A549 (cell line): ENCODE data around the gene KRT23. TPM values are rescaled to one million over a fixed set of nuclear protein-coding genes. Genes with fewer than 3 reads are reported as not detected.
A peak's percentile ranks its signal among the peaks of the same experiment; 100 is the strongest.

Experiments
- ATAC-seq, 2 experiments: fragments of 200-7000 bp in 1 of 2; fragments of >200 bp in 1 of 2; cut with Nextera tagmentation in 1 of 2; cut with Tn5 transposase in 1 of 2; 3 replicates each; pipeline versions ENCODE4 v1.8.0 to v1.9.1; 2018 to 2020; ENCODE audit warnings: mild to moderate bottlenecking in 1 of 2, moderate library complexity in 1 of 2
- CTCF ChIA-PET: fragments of 300-600 bp; sonication (Branson Sonifier 250); formaldehyde crosslinking; extraction: SDS; loops from one replicate; lab custom pipeline; 2021; ENCODE audit warnings: antibody characterized with exemption, inconsistent platforms; lab: Yijun Ruan, JAX
- POLR2A ChIA-PET: fragments of 350-600 bp; formaldehyde crosslinking; extraction: SDS; loops from one replicate; lab custom pipeline; 2021; ENCODE audit warnings: antibody characterized with exemption, inconsistent platforms; lab: Yijun Ruan, JAX
- DNase-seq, 2 experiments: peaks; one replicate each; pipeline versions ENCODE4 v3.0.0 to v3.0.0-alpha.2; 2011 to 2016; ENCODE audit warnings: low read depth in 1 of 2, low spot score in 1 of 2
- FAIRE-seq: peaks from 2 replicates; lab custom pipeline; 2011; peaks lifted over from hg19 to GRCh38; lab: Jason Lieb, UNC
- H3K27ac ChIP-seq, 2 experiments: fragments of >200 bp; sonication (Bioruptor Twin); formaldehyde crosslinking; 3 replicates each; pipeline ENCODE4 v1.5.1; 2016 to 2017
- H3K4me1 ChIP-seq: fragments of >200 bp; sonication (Bioruptor Twin); formaldehyde crosslinking; 3 replicates; pipeline ENCODE4 v1.6.1; 2016
- H3K4me2 ChIP-seq: fragments of >200 bp; sonication (Bioruptor Twin); formaldehyde crosslinking; 3 replicates; pipeline ENCODE4 v1.6.1; 2016
- H3K4me3 ChIP-seq: fragments of >200 bp; sonication (Bioruptor Twin); formaldehyde crosslinking; 3 replicates; pipeline ENCODE4 v1.5.1; 2016
- H3K9me3 ChIP-seq: fragments of >200 bp; sonication (Bioruptor Twin); formaldehyde crosslinking; 3 replicates; pipeline ENCODE4 v1.6.1; 2016
- CBX2 ChIP-seq: fragments of 200-600 bp; sonication (generic); IDR thresholded peaks from 2 replicates; pipeline ENCODE4 v1.6.1; 2016; ENCODE audit warnings: low read depth, mild to moderate bottlenecking, borderline replicate concordance
- CEBPB ChIP-seq, 2 experiments: fragments of >200 bp in 1 of 2; sonication (Bioruptor Twin) in 1 of 2; formaldehyde crosslinking in 1 of 2; IDR thresholded peaks; 2 replicates each; pipeline ENCODE4 v1.6.1; 2012 to 2016
- CTCF ChIP-seq: fragments of >200 bp; sonication (Bioruptor Twin); formaldehyde crosslinking; IDR thresholded peaks from 3 replicates; pipeline ENCODE4 v1.5.1; 2016
- FOSL2 ChIP-seq, 2 experiments: fragments of 450-650 bp in 1 of 2; fragments of >200 bp in 1 of 2; sonication (Bioruptor Twin) in 1 of 2; formaldehyde crosslinking; IDR thresholded peaks; 2 replicates each; pipeline versions ENCODE4 v1.5.0 to v1.6.1; 2016 to 2020; ENCODE audit warnings: mild to moderate bottlenecking in 1 of 2, moderate library complexity in 1 of 2
- HOXB13 ChIP-seq: fragments of 250-450 bp; sonication (Bioruptor Pico); IDR thresholded peaks from 2 replicates; pipeline ENCODE4 v1.5.0; 2020; ENCODE audit warnings: low read depth, mild to moderate bottlenecking, moderate library complexity
- JUN ChIP-seq, 2 experiments: fragments of >200 bp; sonication (Bioruptor Twin); formaldehyde crosslinking; IDR thresholded peaks; 2 replicates in 1 of 2; 3 replicates in 1 of 2; pipeline ENCODE4 v1.6.1; 2016 to 2017
- JUNB ChIP-seq: fragments of >200 bp; sonication (Bioruptor Twin); formaldehyde crosslinking; IDR thresholded peaks from 2 replicates; pipeline ENCODE4 v1.6.1; 2016
- MAZ ChIP-seq: fragments of 150-350 bp; IDR thresholded peaks from 2 replicates; pipeline ENCODE4 v1.6.1; 2014; ENCODE audit warnings: antibody characterized with exemption, low read depth, low read length, borderline replicate concordance
- NFE2L2 ChIP-seq: fragments of 150-350 bp; conservative IDR thresholded peaks from 2 replicates; pipeline ENCODE4 v1.6.1; 2014; ENCODE audit warnings: low read length
- PHF8 ChIP-seq: fragments of 200-600 bp; sonication (generic); IDR thresholded peaks from 2 replicates; pipeline ENCODE4 v1.6.1; 2016; ENCODE audit warnings: low read depth, mild to moderate bottlenecking, antibody characterized with exemption, moderate library complexity, borderline replicate concordance
- POLR2AphosphoS2 ChIP-seq: conservative IDR thresholded peaks from 2 replicates; pipeline ENCODE4 v1.6.1; 2012; ENCODE audit warnings: low read length, improper control_type of control experiment, inconsistent platforms
- RAD21 ChIP-seq, 2 experiments: fragments of >200 bp in 1 of 2; sonication (Bioruptor Twin) in 1 of 2; formaldehyde crosslinking in 1 of 2; IDR thresholded peaks in 1 of 2; conservative IDR thresholded peaks in 1 of 2; 2 replicates in 1 of 2; 3 replicates in 1 of 2; pipeline ENCODE4 v1.6.1; 2012 to 2018; ENCODE audit warnings: inconsistent platforms in 1 of 2
- RARB ChIP-seq: fragments of 250-450 bp; sonication (Bioruptor Pico); IDR thresholded peaks from 2 replicates; pipeline ENCODE4 v1.8.0; 2021; ENCODE audit warnings: mild to moderate bottlenecking, moderate library complexity
- REST ChIP-seq: fragments of 200-600 bp; sonication (generic); IDR thresholded peaks from 2 replicates; pipeline ENCODE4 v1.6.1; 2016; ENCODE audit warnings: antibody characterized with exemption, mild to moderate bottlenecking, moderate library complexity
- RNF2 ChIP-seq: fragments of 200-600 bp; sonication (generic); IDR thresholded peaks from 2 replicates; pipeline ENCODE4 v1.6.1; 2016; ENCODE audit warnings: low read depth, mild to moderate bottlenecking, antibody characterized with exemption, moderate library complexity, borderline replicate concordance
- SMC3 ChIP-seq: fragments of >200 bp; sonication (Bioruptor Twin); formaldehyde crosslinking; IDR thresholded peaks from 3 replicates; pipeline ENCODE4 v1.6.1; 2018; ENCODE audit warnings: inconsistent platforms
- WGBS: methylation state at CpG from one replicate; pipeline ENCODE4 v1.1.6; 2017; ENCODE audit errors: missing lambda C conversion rate; 5-methylcytosine and 5-hydroxymethylcytosine counted together
- polyA plus RNA-seq, 4 experiments: library from polyadenylated mRNA; depleted of rRNA in 3 of 4; stranded (reverse); fragments of >200 nt; fragmentation: RNase III in 1 of 4; extraction: RNeasy Plus Mini Kit Qiagen cat#74134 plus additional on column Dnase treatment in 1 of 4; gene quantifications; 2 replicates in 3 of 4; 3 replicates in 1 of 4; pipeline ENCODE4 v1.2.3, GENCODE V29; 2011 to 2017

KRT23 gene
- polyA plus RNA-seq, 2 of the 4 experiments (the other 2 are of a cell fraction), result not detected

GRCh38 chr17:40909755-40910154, 27.7 kb downstream of the KRT23 start:
- FAIRE-seq (no peak), DNase-seq (no peak), ATAC-seq (peak; percentile 27 to 48; a peak in 4 of 6 replicates)
- WGBS, result 45% methylated on average over 4 of the region's 4 CpGs
- POLR2A ChIA-PET, result no interaction called here
- Histone ChIP-seq H3K4me1 (peaks cover 31% of the 10 kb centered on the region), H3K9me3 (no peaks in the 10 kb centered on the region), H3K4me3 (no peak overlapping the region), H3K27ac (peak overlapping the region; percentile 55 to 62), H3K4me2 (peak overlapping the region; percentile 68)
- CTCF ChIA-PET, result interaction anchor here (0.6 to 13.1 kb wide), 53 partner anchors 8 to 758 kb away, joined by 3 to 246 read pairs (median 4); partner anchors contain the start of genes KRTAP16-1 and KRTAP2-3
- TF ChIP-seq CEBPB (IDR thresholded peaks at IDR 0.05) (peak; percentile 54 to 69; a peak in 3 of 4 replicates), POLR2AphosphoS2 (no peak), RNF2 (no peak)

GRCh38 chr17:40909351-40909750, 28.1 kb downstream of the KRT23 start:
- no peaks in the 10 kb centered on the region for H3K9me3 ChIP-seq
- no peak for TF ChIP-seq MAZ
- no peak for TF ChIP-seq HOXB13 (CRISPR knock-in tag)
- peak; percentile 99 for TF ChIP-seq SMC3
- peak; percentile 72 for TF ChIP-seq FOSL2 (IDR thresholded peaks at IDR 0.05)
- peak; percentile 96 for TF ChIP-seq FOSL2 (CRISPR knock-in tag; IDR thresholded peaks at IDR 0.05)
- 0 out of 5 replicates have a peak, but pooled peaks of 1 of the 2 experiments have one; percentile 24 for TF ChIP-seq JUN (IDR thresholded peaks at IDR 0.05)
- no peak for TF ChIP-seq RARB (CRISPR knock-in tag)
- TF ChIP-seq NFE2L2, result 0 out of 2 replicates have a peak, but pooled peaks have one; percentile 7
- TF ChIP-seq RAD21 (conservative IDR thresholded peaks at IDR 0.05 in 1 of 2, IDR thresholded peaks at IDR 0.05 in 1 of 2), result peak; percentile 99 to 100
- TF ChIP-seq CTCF, result peak; percentile 98
- peak; percentile 70; the same call in 1 of the 2 replicates for TF ChIP-seq JUNB
- H3K27ac ChIP-seq, result peak overlapping the region; percentile 62 to 65
- ChIA-PET CTCF (interaction anchor here (0.6 to 13.1 kb wide), 53 partner anchors 8 to 759 kb away, joined by 3 to 246 read pairs (median 4); partner anchors contain the start of genes KRTAP16-1 and KRTAP2-3), POLR2A (no interaction called here)
- peak overlapping the region; percentile 68 for H3K4me2 ChIP-seq
- H3K4me3 ChIP-seq, result no peak overlapping the region
- DNase-seq (peak; percentile 91 to 92), FAIRE-seq (peak; percentile 99), ATAC-seq (peak; percentile 91 to 95)
- H3K4me1 ChIP-seq, result peaks cover 31% of the 10 kb centered on the region
- 2% methylated on average over 5 of the region's 5 CpGs for WGBS

GRCh38 chr17:40906613-40907012, 30.8 kb downstream of the KRT23 start:
- CTCF ChIA-PET, result interaction anchor here (0.8 to 13.1 kb wide), 10 partner anchors 48 to 757 kb away, joined by 3 to 246 read pairs (median 15); partner anchors contain the start of gene KRT34
- 87% methylated on average over 4 of the region's 4 CpGs for WGBS

More at GRCh38 chr17:40906613-40907012, 30.8 kb downstream of the KRT23 start:
- Histone ChIP-seq H3K4me1 (peaks cover 45% of the 10 kb centered on the region), H3K4me3 (no peak overlapping the region), H3K9me3 (no peaks in the 10 kb centered on the region), H3K4me2 (no peak overlapping the region), H3K27ac (peak overlapping the region; percentile 21 to 50; a peak in 5 of 6 replicates)
- ATAC-seq, result no peak
- POLR2A ChIA-PET, result interaction anchor here (0.5 to 0.6 kb wide), 2 partner anchors 742 to 749 kb away, joined by 3 to 9 read pairs; no protein-coding TSS in a partner anchor
- no peak for FAIRE-seq
- TF ChIP-seq PHF8, result no peak
- peak; percentile 70; the same call in 1 of the 2 replicates for TF ChIP-seq REST
- no peak for TF ChIP-seq CBX2
- DNase-seq, result no peak
